ENCODE measurements around the gene NTM. TPM values are rescaled to one million over a fixed set of nuclear protein-coding genes. Genes with fewer than 3 reads are reported as not detected.

NTM gene
- total and polyA plus RNA-seq, 2 of the 8 experiments (the other 6 are each of a cell fraction or from before 2014, with no cell fraction given): 13.4 to 20.0 TPM

- Histone ChIP-seq H3K79me2 (ENCODE audit: control insufficient read depth in 1 of 2, insufficient read depth in 2 of 2, low read length in 2 of 2) (no peaks in the 10 kb centered on the region), H3K4me1 (replicated peaks in 1 of 4; ENCODE audit: control insufficient read depth in 3 of 4, insufficient read depth in 4 of 4, low read length in 3 of 4) (peaks cover 0 to 7% (median 2%) of the 10 kb centered on the region in 4 experiments; a peak in 5 of 7 replicates), H3K23me2 (ENCODE audit: low read depth, low read length) (no peaks in the 10 kb centered on the region), H3K79me1 (ENCODE audit: low read depth, low read length) (no peaks in the 10 kb centered on the region), H3K4ac (replicated peaks; ENCODE audit: insufficient read length, low read depth, low read length) (no peak overlapping the region), H2BK5ac (ENCODE audit: low read depth, low read length) (no peak overlapping the region), H3K56ac (replicated peaks; ENCODE audit: insufficient read length, low read depth, low read length) (no peak overlapping the region), H3K4me3 (ENCODE audit: extremely low read depth in 1 of 4, insufficient read depth in 2 of 4, low read depth in 3 of 4, low read length in 4 of 4) (no peak overlapping the region), H4K5ac (ENCODE audit: insufficient read length, low read depth, low read length) (no peak overlapping the region), H2BK12ac (ENCODE audit: low read depth, low read length) (no peak overlapping the region), H2BK20ac (ENCODE audit: low read length) (no peak overlapping the region), H3K23ac (ENCODE audit: insufficient read length) (no peak overlapping the region), H3K9me3 (ENCODE audit: insufficient read depth in 2 of 2, low read depth in 1 of 2, low read length in 1 of 2) (no peaks in the 10 kb centered on the region), H3K27ac (ENCODE audit: low read depth, low read length) (no peak overlapping the region), H2BK120ac (replicated peaks; ENCODE audit: low read depth, low read length) (no peak overlapping the region), H2AK5ac (ENCODE audit: low read depth, low read length) (no peak overlapping the region), H3K4me2 (ENCODE audit: insufficient read depth in 1 of 2, low read depth in 2 of 2, low read length in 2 of 2) (no peak overlapping the region), H3K27me3 (replicated peaks in 1 of 4; ENCODE audit: control insufficient read depth in 3 of 4, extremely low read depth in 1 of 4, insufficient read depth in 3 of 4, low read length in 3 of 4) (no peaks in the 10 kb centered on the region; a peak in 1 of 7 replicates), H4K8ac (ENCODE audit: extremely low read depth, insufficient read depth, low read length) (peak overlapping the region; percentile 29; the same call in 1 of the 2 replicates), H3K18ac (ENCODE audit: extremely low read depth, low read length) (no peak overlapping the region), H4K91ac (replicated peaks; ENCODE audit: insufficient read length, low read length) (no peak overlapping the region), H4K20me1 (replicated peaks in 1 of 2; ENCODE audit: control insufficient read depth in 1 of 2, insufficient read depth in 2 of 2, low read length in 2 of 2) (no peaks in the 10 kb centered on the region), H3K36me3 (ENCODE audit: control insufficient read depth in 2 of 4, insufficient read depth in 4 of 4, low read length in 3 of 4) (no peaks in the 10 kb centered on the region), H2AFZ (ENCODE audit: low read length) (no peak overlapping the region), H2BK15ac (ENCODE audit: low read length) (no peak overlapping the region), H3K9ac (replicated peaks in 1 of 4; ENCODE audit: extremely low read depth in 1 of 4, low read depth in 3 of 4, low read length in 3 of 4) (no peak overlapping the region), H3K14ac (ENCODE audit: insufficient read length) (no peak overlapping the region)
- DNase-seq (ENCODE audit: low read depth in 1 of 2, low spot score in 2 of 2): no peak
- WGBS, 2 experiments (ENCODE audit: extremely low coverage in 1 of 2, insufficient coverage in 1 of 2, insufficient read length in 1 of 2, insufficient replicate concordance in 2 of 2, low coverage in 1 of 2, low lambda C conversion rate in 2 of 2, missing lambda C conversion rate in 1 of 2): 67% methylated on average over 2 of the region's 2 CpGs; no CpG with 5 or more reads in 1 of the 2 experiments
- ChIA-PET CTCF (ENCODE audit: partially characterized antibody) (interaction anchor here (0.8 to 38.6 kb wide), 9 partner anchors 12 to 573 kb away, joined by 3 to 1023 read pairs (median 4); no protein-coding TSS in a partner anchor), POLR2A (ENCODE audit: partially characterized antibody) (interaction anchor here (1.3 kb wide), 1 partner anchor 13 kb away, joined by 3 read pairs; no protein-coding TSS in a partner anchor)
- no peak for FAIRE-seq
- TF ChIP-seq SIRT6 (IDR thresholded peaks at IDR 0.05; ENCODE audit: low read length) (no peak), KDM4A (IDR thresholded peaks at IDR 0.05; ENCODE audit: low read depth, low read length, severe bottlenecking) (no peak)
Measured at GRCh38 chr11:131597890-131598289, 227.5 kb downstream of the NTM start.
